IMR-90 (cell line): ENCODE measurements around the gene COLEC11. TPM values are rescaled to one million over a fixed set of nuclear protein-coding genes. Genes with fewer than 3 reads are reported as not detected.
A peak's percentile ranks its signal among the peaks of the same experiment; 100 is the strongest.

ENCODE experiments used
- ATAC-seq: fragments of 200-7000 bp; cut with Tn5 transposase; 2 replicates; pipeline ENCODE4 v1.9.1; 2020; ENCODE audit warnings: low read depth, mild to moderate bottlenecking, moderate library complexity
- BruUV-seq: library from RNA; stranded (reverse); fragments of 400-500 nt; replicated peaks from 2 replicates; lab custom pipeline; 2021; lab: Mats Ljungman, UMichigan
- CTCF ChIA-PET: fragments of 300-600 bp; formaldehyde crosslinking; extraction: SDS; loops from one replicate; lab custom pipeline; 2021; ENCODE audit warnings: antibody characterized with exemption; lab: Yijun Ruan, JAX
- POLR2A ChIA-PET: fragments of 300-600 bp; sonication (Branson Sonifier 250); formaldehyde crosslinking; loops from one replicate; lab custom pipeline; 2022; ENCODE audit warnings: antibody characterized with exemption; ENCODE audit not compliant: unreplicated experiment; lab: Charles Lee
- DNase-seq: peaks from one replicate; pipeline ENCODE4 v3.0.0; 2013
- H2AFZ ChIP-seq: replicated peaks from 2 replicates; pipeline ENCODE3; 2013; ENCODE audit warnings: low read length, mild to moderate bottlenecking; ENCODE audit not compliant: poor library complexity
- H2AK5ac ChIP-seq: 2 replicates; pipeline ENCODE4 v1.6.1; 2013; ENCODE audit warnings: low read depth, low read length, inconsistent platforms
- H2AK9ac ChIP-seq: replicated peaks from 2 replicates; pipeline ENCODE3; 2013; ENCODE audit warnings: mild to moderate bottlenecking, low read depth, low read length, moderate library complexity; ENCODE audit not compliant: poor library complexity
- H2BK120ac ChIP-seq: 2 replicates; pipeline ENCODE4 v1.6.1; 2013; ENCODE audit warnings: low read depth, low read length, inconsistent platforms
- H2BK15ac ChIP-seq: 3 replicates; pipeline ENCODE4 v1.6.1; 2013; ENCODE audit warnings: low read depth, low read length, inconsistent platforms
- H2BK20ac ChIP-seq: 2 replicates; pipeline ENCODE4 v1.6.1; 2013; ENCODE audit warnings: low read depth, mild to moderate bottlenecking, inconsistent platforms, low read length, moderate library complexity
- H2BK5ac ChIP-seq: 2 replicates; pipeline ENCODE4 v1.6.1; 2013; ENCODE audit warnings: mild to moderate bottlenecking, low read depth, low read length, inconsistent platforms; ENCODE audit not compliant: poor library complexity, severe bottlenecking
- H3K14ac ChIP-seq: replicated peaks from 2 replicates; pipeline ENCODE4 v1.6.1; 2013; ENCODE audit warnings: low read depth, low read length, inconsistent platforms
- H3K18ac ChIP-seq: 2 replicates; pipeline ENCODE4 v1.6.1; 2013; ENCODE audit warnings: low read depth, low read length, control low read depth
- H3K23ac ChIP-seq: 2 replicates; pipeline ENCODE4 v1.6.1; 2013; ENCODE audit warnings: low read depth, low read length, inconsistent platforms
- H3K27ac ChIP-seq: 2 replicates; pipeline ENCODE4 v1.5.1; 2013; ENCODE audit warnings: mild to moderate bottlenecking, control low read depth, low read length; ENCODE audit not compliant: insufficient read depth
- H3K27me3 ChIP-seq: 2 replicates; pipeline ENCODE4 v1.6.1; 2013; ENCODE audit warnings: low read length; ENCODE audit not compliant: control insufficient read depth, insufficient read depth
- H3K36me3 ChIP-seq: 2 replicates; pipeline ENCODE4 v1.6.1; 2013; ENCODE audit warnings: low read length, mixed read lengths; ENCODE audit not compliant: control insufficient read depth, insufficient read depth
- H3K4ac ChIP-seq: 2 replicates; pipeline ENCODE4 v1.6.1; 2013; ENCODE audit warnings: low read depth, low read length, inconsistent platforms
- H3K4me1 ChIP-seq: 2 replicates; pipeline ENCODE4 v1.6.1; 2013; ENCODE audit warnings: low read length, mixed read lengths; ENCODE audit not compliant: control insufficient read depth, insufficient read depth
- H3K4me2 ChIP-seq: 2 replicates; pipeline ENCODE4 v1.6.1; 2013; ENCODE audit warnings: low read depth, mild to moderate bottlenecking, control low read depth, low read length, moderate library complexity
- H3K4me3 ChIP-seq: 2 replicates; pipeline ENCODE4 v1.5.1; 2013; ENCODE audit warnings: low read depth, mild to moderate bottlenecking, control low read depth, low read length, moderate library complexity; ENCODE audit not compliant: insufficient read depth
- H3K56ac ChIP-seq: 2 replicates; pipeline ENCODE4 v1.6.1; 2013; ENCODE audit warnings: low read length, inconsistent platforms; ENCODE audit not compliant: insufficient read depth; ENCODE audit errors: extremely low read depth
- H3K79me1 ChIP-seq, 2 experiments: 2 replicates each; pipeline ENCODE4 v1.6.1; 2013; ENCODE audit warnings: low read length in 2 of 2, inconsistent platforms in 1 of 2, low read depth in 1 of 2
- H3K9ac ChIP-seq: 2 replicates; pipeline ENCODE4 v1.6.1; 2013; ENCODE audit warnings: low read depth, low read length, control low read depth
- H3K9me1 ChIP-seq: 2 replicates; pipeline ENCODE4 v1.6.1; 2013; ENCODE audit warnings: low read length, inconsistent platforms; ENCODE audit not compliant: insufficient read depth
- H3K9me3 ChIP-seq: 2 replicates; pipeline ENCODE4 v1.6.1; 2013; ENCODE audit warnings: low read length; ENCODE audit not compliant: control insufficient read depth, insufficient read depth
- H4K20me1 ChIP-seq: 2 replicates; pipeline ENCODE4 v1.6.1; 2013; ENCODE audit warnings: low read length, inconsistent platforms; ENCODE audit not compliant: insufficient read depth
- H4K5ac ChIP-seq: 2 replicates; pipeline ENCODE4 v1.6.1; 2013; ENCODE audit warnings: mild to moderate bottlenecking, low read depth, low read length, control low read depth
- H4K8ac ChIP-seq, 2 experiments: 2 replicates each; pipeline ENCODE4 v1.6.1; 2013; ENCODE audit warnings: low read depth in 2 of 2, low read length in 2 of 2, control low read depth in 1 of 2, inconsistent platforms in 1 of 2
- H4K91ac ChIP-seq: 2 replicates; pipeline ENCODE4 v1.6.1; 2013; ENCODE audit warnings: low read depth, low read length, inconsistent platforms; ENCODE audit not compliant: insufficient read depth
- BHLHE40 ChIP-seq: fragments of 150-350 bp; IDR thresholded peaks from 2 replicates; pipeline ENCODE4 v1.6.1; 2016; ENCODE audit warnings: mild to moderate bottlenecking, low read depth, low read length
- CEBPB ChIP-seq: IDR thresholded peaks from 2 replicates; pipeline ENCODE4 v1.6.1; 2012; ENCODE audit warnings: low read depth, low read length, improper control_type of control experiment
- CHD1 ChIP-seq: IDR thresholded peaks from 2 replicates; pipeline ENCODE4 v1.6.1; 2012; ENCODE audit warnings: low read depth, low read length, improper control_type of control experiment
- CTCF ChIP-seq: conservative IDR thresholded peaks from 2 replicates; pipeline ENCODE4 v1.5.1; 2012; ENCODE audit warnings: mild to moderate bottlenecking, low read depth, low read length, improper control_type of control experiment
- ELK1 ChIP-seq: fragments of 150-350 bp; IDR thresholded peaks from 2 replicates; pipeline ENCODE4 v1.6.1; 2016; ENCODE audit warnings: low read depth, mild to moderate bottlenecking, low read length, moderate library complexity, borderline replicate concordance
- MAFK ChIP-seq: IDR thresholded peaks from 2 replicates; pipeline ENCODE4 v1.6.1; 2012; ENCODE audit warnings: low read depth, low read length, improper control_type of control experiment
- MAZ ChIP-seq: IDR thresholded peaks from 2 replicates; pipeline ENCODE4 v1.6.1; 2012; ENCODE audit warnings: low read depth, mild to moderate bottlenecking, low read length, improper control_type of control experiment, moderate library complexity, borderline replicate concordance
- MXI1 ChIP-seq: IDR thresholded peaks from 2 replicates; pipeline ENCODE4 v1.6.1; 2012; ENCODE audit warnings: low read depth, mild to moderate bottlenecking, low read length, moderate library complexity, borderline replicate concordance
- NFE2L2 ChIP-seq: fragments of 150-350 bp; IDR thresholded peaks from 2 replicates; pipeline ENCODE4 v1.6.1; 2016; ENCODE audit warnings: low read depth, mild to moderate bottlenecking, low read length
- WGBS, 2 experiments: methylation state at CpG; one replicate each; pipeline versions ENCODE4 v1.1.5 to v1.1.7; 2013; ENCODE audit warnings: missing lambda C conversion rate in 2 of 2; ENCODE audit not compliant: insufficient read length in 1 of 2; ENCODE audit errors: extremely low coverage in 2 of 2; 5-methylcytosine and 5-hydroxymethylcytosine counted together
- dilution Hi-C: fragments of 300-500 bp; cut with HindIII; formaldehyde crosslinking; loops from one replicate; pipeline ENCODE4 v1.14.3; 2018; ENCODE audit warnings: low sequenced_read_pairs; ENCODE audit not compliant: unreplicated experiment
- in situ Hi-C: fragments of 300-500 bp; cut with MboI; formaldehyde crosslinking; loops from 3 replicates; pipeline ENCODE4 v1.14.3; 2019; ENCODE audit warnings: low sequenced_read_pairs, inconsistent platforms, mixed read lengths
- intact Hi-C: fragments of 100-400 bp; cut with micrococcal nuclease; formaldehyde crosslinking; loops from 2 replicates; pipeline ENCODE4 v1.10.0; 2022
- polyA plus RNA-seq, 3 experiments: library from polyadenylated mRNA; depleted of rRNA; stranded (reverse); fragments of >200 nt; gene quantifications; 2 replicates each; pipeline ENCODE4 v1.2.3, GENCODE V29; 2012; ENCODE audit warnings: low replicate concordance in 1 of 3
- total RNA-seq: library from RNA; depleted of rRNA; stranded (reverse); fragments of >200 nt; gene quantifications from 2 replicates; pipeline ENCODE4 v1.2.3, GENCODE V29; 2012

COLEC11 gene
- total and polyA plus RNA-seq, 2 of the 4 experiments (the other 2 are of a cell fraction) = under 0.01 to 0.24 TPM

- H4K91ac ChIP-seq = no peak overlapping the region
- in situ Hi-C loops (no loop called here), intact Hi-C loops (no loop called here), dilution Hi-C loops (no loop called here)
- H3K9me3 ChIP-seq = no peaks in the 10 kb centered on the region
- no peak overlapping the region for H2BK120ac ChIP-seq
- H3K4me1 ChIP-seq = no peaks in the 10 kb centered on the region; the same call in 1 of the 2 replicates
- H3K27ac ChIP-seq = no peak overlapping the region
- DNase-seq = no peak
- H3K18ac ChIP-seq = no peak overlapping the region
- H3K27me3 ChIP-seq = peaks cover 9% of the 10 kb centered on the region; the same call in 1 of the 2 replicates
- H3K36me3 ChIP-seq = no peaks in the 10 kb centered on the region
- POLR2A ChIA-PET = no interaction called here
- no peak overlapping the region for H3K4me3 ChIP-seq
- H3K56ac ChIP-seq = no peak overlapping the region
- WGBS, 2 experiments = 78% methylated on average over 21 of the region's 29 CpGs; no CpG with 5 or more reads in 1 of the 2 experiments
- no peak overlapping the region for H4K8ac ChIP-seq
- H3K4ac ChIP-seq = no peak overlapping the region
- no TSS peak for BruUV-seq
- no peak overlapping the region for H3K23ac ChIP-seq
- no peak overlapping the region for H2BK20ac ChIP-seq
- H3K14ac ChIP-seq = no peak overlapping the region
- H3K79me1 ChIP-seq = no peaks in the 10 kb centered on the region
- H4K5ac ChIP-seq = no peak overlapping the region
- no peak overlapping the region for H2BK5ac ChIP-seq
- no peak overlapping the region for H2AK5ac ChIP-seq
- ATAC-seq = peak; percentile 44
- H3K9ac ChIP-seq = no peak overlapping the region
- CTCF ChIA-PET = no interaction called here
- no peaks in the 10 kb centered on the region for H3K9me1 ChIP-seq
- no peaks in the 10 kb centered on the region for H4K20me1 ChIP-seq
- no peak overlapping the region for H2AK9ac ChIP-seq
- H2BK15ac ChIP-seq = no peak overlapping the region
- peak overlapping the region; percentile 32 for H2AFZ ChIP-seq
- no peak overlapping the region for H3K4me2 ChIP-seq
- TF ChIP-seq NFE2L2 = no peak
- no peak for TF ChIP-seq ELK1
- no peak for TF ChIP-seq CTCF
- no peak for TF ChIP-seq CHD1
- TF ChIP-seq MAFK = no peak
- TF ChIP-seq MXI1 = no peak
- no peak for TF ChIP-seq MAZ
- TF ChIP-seq CEBPB = no peak
- no peak for TF ChIP-seq BHLHE40
Observed at GRCh38 chr2:3635171-3635974, 40.5 kb downstream of the COLEC11 start.
